Ammon's horn (tissue), 1 donor: Measurements from ENCODE around the gene DUSP2.
"Not testable (repeated sequence)": the region's sequence is repeated elsewhere in the genome, so short reads cannot be mapped to it uniquely, and the experiment has no call there.

Source experiments
- DNase-seq: peaks from one replicate; pipeline ENCODE4 v3.0.0-alpha.2; 2016; ENCODE audit warnings: low spot score

The DUSP2 gene

DNA sequence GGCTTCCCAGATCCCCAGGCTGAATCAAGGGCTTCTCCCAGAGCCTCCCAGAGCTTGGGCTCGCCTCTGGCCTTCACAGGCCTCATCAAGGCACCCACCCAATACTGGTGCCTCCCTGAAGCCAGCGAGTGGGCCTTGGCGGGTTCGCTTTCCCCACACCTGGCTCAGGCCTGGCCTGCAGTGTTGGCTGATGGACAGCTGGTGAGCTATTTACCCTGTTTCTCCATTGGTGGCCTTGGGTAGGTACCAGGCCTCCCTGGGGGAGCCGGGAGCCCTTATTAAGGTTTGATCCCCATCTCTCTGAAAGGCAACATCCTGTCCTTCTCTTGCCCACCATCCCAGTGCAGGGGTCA, 18.2 kb upstream of the DUSP2 start:
- DNase-seq: no peak

GRCh38 chr2:96161898-96162297, 16.7 kb upstream of the DUSP2 start:
- no peak for DNase-seq

- DNase-seq: not testable (repeated sequence)
Observed at GRCh38 chr2:96160366-96160765, 15.1 kb upstream of the DUSP2 start.

DNA sequence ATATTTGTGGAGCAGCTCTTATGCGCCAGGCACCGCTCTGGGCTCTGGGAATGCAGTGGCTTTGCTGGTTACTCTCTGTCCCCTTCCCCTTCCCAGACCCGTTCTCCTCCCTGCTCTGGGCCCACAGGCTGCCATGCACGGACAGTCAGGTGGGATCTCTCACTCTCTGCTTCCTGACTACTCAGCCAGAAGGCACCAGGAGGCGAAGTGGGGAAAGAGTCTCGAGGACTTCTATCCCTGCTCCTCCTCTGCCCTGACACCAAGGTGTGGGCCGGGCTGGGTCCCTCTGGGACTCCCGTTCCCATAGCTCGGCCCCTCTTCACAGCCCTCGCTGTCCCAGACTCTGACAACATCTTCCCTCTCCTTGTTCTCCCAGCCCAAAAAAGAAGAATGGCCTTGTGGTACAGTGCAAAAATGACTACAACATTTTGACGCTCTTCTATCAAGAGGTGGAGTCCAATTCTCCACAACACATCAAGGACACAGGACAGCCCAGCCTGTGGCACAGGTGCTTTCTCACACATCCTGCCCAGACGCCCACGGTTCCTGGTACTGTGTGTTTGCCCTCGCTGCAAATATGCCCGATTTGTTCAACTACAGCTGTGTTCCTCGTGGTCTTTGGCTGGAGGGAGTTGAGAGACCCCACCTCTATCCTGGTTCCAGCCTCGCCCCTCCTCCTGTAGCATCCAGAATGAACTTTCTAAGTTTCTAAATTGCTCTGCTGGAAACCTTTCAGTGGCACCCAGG, 14.0 kb upstream of the DUSP2 start:
- no peak for DNase-seq

GRCh38 chr2:96158554-96158940, 13.3 kb upstream of the DUSP2 start:
- no peak for DNase-seq

DNA sequence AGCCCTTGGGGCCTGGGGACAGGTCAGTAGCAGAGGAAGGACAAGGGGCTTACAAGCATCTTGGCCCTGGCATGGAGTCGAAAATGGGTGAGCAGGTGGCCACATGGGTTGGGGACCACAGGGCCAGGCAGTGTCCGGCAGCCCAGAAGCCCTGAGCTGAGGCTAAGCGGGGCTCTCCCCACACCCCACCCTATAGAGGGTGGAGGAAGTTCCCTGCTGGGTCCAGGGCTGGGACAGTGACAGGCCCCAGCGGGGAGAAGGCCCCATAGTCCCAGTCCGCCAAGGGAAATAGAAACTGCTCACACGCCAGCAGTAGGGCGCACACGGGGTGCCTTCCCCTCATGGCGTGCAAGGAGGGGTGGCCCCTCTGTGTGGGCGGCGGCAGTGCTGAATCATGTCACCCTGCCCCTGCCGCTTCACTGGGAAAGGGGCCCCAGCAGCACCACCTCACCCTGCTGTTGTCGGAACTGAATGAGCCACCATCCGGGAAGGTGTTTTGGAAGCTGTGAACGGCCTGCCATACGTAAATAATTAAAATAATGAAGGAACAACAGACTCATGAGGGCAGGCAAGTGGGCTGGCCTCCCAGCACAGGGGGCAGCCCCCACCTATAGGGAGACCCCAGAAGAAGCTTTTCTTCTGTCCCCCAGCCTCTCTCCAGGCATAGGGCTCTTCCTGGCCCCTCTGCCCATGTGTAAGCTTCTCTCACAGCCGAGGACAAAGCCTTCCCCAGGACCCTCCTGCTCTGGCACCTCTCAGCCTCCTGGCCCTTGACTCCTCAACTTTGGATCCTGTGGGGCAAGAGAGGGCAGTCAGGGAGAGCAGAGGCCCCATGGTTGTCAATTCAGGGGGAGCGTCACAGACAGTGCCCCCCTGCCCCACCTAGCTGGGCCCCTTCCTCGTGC, 12.7 kb upstream of the DUSP2 start:
- no peak for DNase-seq

DNA sequence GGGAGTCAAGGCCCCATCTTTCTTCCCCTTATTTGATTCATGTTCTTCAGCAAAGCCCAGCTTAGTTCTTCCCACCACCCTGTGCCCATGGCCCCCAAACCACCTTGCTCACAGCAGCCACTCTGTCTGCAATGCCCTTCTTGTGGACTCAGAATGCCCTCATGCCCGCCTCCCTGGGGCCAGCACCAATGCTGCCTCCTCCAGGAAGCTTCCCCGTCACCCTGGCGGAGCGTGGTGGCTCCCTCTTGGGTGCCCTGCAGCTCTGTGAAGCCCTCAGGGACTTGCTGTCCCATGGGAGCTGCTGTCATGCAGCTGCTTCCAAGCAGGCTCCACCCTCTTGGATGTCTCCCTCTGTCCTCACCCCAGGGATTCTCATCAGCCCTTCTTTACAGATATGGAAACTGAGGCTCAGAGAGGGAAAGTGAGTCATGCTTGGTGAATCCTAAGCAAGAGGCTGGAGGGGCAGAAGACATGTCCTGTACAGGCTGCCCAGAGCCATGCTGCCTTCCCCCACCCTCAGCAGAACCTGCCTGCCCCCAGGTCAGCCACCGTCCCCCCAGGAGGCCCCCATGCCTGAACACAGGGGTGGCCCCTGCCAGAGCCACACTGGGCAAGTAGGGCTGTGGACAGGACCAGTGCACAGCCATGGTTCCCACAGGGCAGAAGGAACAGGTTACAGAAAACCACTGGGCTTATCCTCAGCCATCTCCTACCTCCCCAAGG, 11.8 kb upstream of the DUSP2 start:
- no peak for DNase-seq

DNA sequence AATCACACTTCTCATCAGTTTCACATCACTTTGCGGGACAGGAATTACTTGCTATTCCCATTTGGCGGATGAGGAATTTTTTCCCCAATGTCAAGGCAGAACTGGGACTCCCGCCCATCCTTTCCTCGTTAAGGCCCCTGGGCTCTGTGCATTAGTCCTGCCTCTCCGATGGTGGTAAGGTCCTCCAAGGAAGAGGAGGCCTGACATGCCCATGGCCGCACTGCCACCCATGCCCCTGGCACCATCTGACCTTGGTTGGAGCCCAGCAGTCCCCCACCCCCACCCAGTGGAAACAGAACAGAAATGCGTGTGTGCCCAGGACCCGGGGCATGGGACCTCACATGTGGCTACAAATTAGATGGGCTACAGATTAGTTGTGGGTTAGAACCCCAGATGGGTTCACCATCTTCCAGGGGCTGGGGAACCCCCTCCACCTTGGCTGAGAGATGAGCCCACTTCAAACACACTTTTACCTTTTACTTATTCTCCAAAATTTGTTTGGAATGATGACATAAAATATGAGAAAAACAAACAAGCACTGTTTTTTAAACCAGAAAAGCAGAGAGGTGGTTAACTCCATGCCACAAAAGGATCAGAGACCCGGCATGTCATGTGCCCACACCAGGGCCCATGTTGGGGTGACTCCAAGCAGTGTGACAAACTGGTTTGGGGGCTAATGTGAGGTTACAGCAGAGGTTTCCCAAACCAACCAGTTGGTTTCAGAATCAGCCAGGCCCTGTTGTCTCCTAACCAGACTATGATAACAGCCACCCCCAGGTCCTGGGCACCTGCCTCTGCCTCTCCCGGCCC, 11.0 kb upstream of the DUSP2 start:
- DNase-seq: no peak

- no peak for DNase-seq
Observed at GRCh38 chr2:96154506-96155380, 9.5 kb upstream of the DUSP2 start.

GRCh38 chr2:96153991-96154431, 8.8 kb upstream of the DUSP2 start:
- no peak for DNase-seq

- DNase-seq: no peak
Observed at GRCh38 chr2:96153291-96153713, 8.1 kb upstream of the DUSP2 start.

- DNase-seq: no peak
Observed at GRCh38 chr2:96152304-96153161, 7.3 kb upstream of the DUSP2 start.

- DNase-seq: no peak
Observed at GRCh38 chr2:96151595-96152303, 6.5 kb upstream of the DUSP2 start.

DNA sequence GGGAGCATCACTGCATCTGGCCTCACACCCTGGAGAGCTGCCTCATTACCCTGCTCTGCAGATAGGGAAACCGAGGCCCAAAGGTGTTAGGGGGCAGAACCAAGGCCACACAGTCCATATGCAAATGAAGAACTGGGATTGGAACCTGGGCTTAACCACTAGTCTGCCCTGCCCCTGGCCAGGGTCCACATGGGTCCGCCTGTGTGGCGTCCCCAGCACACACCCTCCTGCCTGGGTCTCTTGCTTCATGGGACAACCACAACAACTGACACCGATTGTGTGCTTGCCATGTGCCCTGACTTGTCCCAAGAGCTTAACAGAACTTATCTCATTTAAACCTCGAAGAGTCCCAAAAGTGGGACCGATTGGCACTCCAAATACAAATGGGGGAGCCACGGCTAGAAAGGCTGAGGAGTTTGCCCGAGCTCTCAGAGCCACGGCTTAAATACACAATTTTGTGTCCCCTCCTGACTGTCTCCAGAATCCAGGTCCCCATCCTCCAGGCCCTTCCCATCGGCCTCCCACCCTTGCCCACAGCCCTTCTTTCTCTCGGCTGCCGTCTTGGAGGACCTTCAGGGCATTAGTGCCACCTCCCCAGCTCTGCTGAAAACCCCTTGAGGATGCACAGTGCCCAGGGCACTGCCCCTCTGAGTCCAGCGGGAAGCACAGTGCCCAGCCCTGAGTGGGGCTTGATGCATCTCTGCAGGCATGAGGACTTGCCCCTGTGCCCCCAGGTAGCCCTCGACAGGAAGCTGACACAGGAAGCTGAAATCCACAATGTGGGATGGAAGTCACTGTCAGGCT, 5.8 kb upstream of the DUSP2 start:
- no peak for DNase-seq

- DNase-seq: no peak
Observed at GRCh38 chr2:96150007-96150640, 4.9 kb upstream of the DUSP2 start.

GRCh38 chr2:96148410-96149217, 3.4 kb upstream of the DUSP2 start:
- peak; percentile 43 for DNase-seq
